GM12872 (cell line): Measurements from ENCODE around the gene SNX18.

Experiments used
- CTCF ChIP-seq: IDR thresholded peaks from 3 replicates; pipeline ENCODE4 v1.5.1; 2011; ENCODE audit warnings: low read depth, mild to moderate bottlenecking, low read length, moderate library complexity; ENCODE audit not compliant: insufficient read depth

The SNX18 gene

GRCh38 chr5:54558362-54558761, 40.8 kb downstream of the SNX18 start:
- no peak for TF ChIP-seq CTCF

GRCh38 chr5:54561651-54562050, 44.1 kb downstream of the SNX18 start:
- no peak for TF ChIP-seq CTCF

- TF ChIP-seq CTCF = no peak
Measured at GRCh38 chr5:54563083-54563761, 45.7 kb downstream of the SNX18 start.

GRCh38 chr5:54567996-54568395, 50.4 kb downstream of the SNX18 start:
- TF ChIP-seq CTCF = no peak

GRCh38 chr5:54570916-54571315, 53.4 kb downstream of the SNX18 start:
- no peak for TF ChIP-seq CTCF

- no peak for TF ChIP-seq CTCF
Measured at GRCh38 chr5:54571462-54571861, 53.9 kb downstream of the SNX18 start.

- TF ChIP-seq CTCF = no peak
Measured at GRCh38 chr5:54573812-54574489, 56.4 kb downstream of the SNX18 start.
